GM18511 (cell line): Measurements from ENCODE around the gene ABCA10.

Experiments
- ATAC-seq: cut with Tn5 transposase; IDR thresholded peaks from one replicate; pipeline ENCODE4 v1.9.1; 2021; ENCODE audit warnings: mild to moderate bottlenecking, moderate library complexity; ENCODE audit not compliant: unreplicated experiment

ABCA10 gene

GRCh38 chr17:69111794-69112193 lies 116.8 kb downstream of the ABCA10 start:
- ATAC-seq, result no peak

- no peak for ATAC-seq
Observed at GRCh38 chr17:69105907-69106730, 122.5 kb downstream of the ABCA10 start.

DNA sequence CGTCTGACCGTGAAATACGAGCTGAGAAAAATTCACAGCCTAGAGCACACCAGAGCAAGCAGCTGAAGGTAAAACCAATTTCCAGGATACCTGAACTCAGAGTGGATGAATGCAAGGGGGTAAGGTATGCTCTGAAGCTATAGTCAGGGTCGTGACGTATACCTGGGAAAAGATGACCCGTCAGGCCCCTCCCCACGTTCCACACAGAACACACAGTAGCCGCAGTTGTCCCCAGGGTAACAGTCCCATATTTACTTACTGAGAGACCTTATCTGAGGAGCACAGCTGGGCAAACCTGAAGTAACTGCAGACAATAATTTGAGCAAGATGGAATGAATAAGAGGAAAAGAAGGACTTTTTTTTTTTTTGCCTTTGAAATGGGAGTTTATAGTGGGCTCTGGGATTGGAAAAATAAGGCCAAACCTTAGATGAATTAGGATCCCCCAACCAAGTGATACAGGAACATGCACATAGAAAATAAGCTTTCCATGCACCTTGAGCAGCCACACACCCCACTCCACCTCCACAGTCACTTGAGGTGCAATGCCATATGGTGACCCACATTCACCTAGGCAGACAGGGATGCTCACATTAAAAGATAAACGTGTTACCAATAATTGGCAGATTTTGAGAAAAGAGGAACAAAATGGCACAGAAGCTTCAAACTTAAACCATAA lies 124.9 kb downstream of the ABCA10 start:
- ATAC-seq, result no peak

DNA sequence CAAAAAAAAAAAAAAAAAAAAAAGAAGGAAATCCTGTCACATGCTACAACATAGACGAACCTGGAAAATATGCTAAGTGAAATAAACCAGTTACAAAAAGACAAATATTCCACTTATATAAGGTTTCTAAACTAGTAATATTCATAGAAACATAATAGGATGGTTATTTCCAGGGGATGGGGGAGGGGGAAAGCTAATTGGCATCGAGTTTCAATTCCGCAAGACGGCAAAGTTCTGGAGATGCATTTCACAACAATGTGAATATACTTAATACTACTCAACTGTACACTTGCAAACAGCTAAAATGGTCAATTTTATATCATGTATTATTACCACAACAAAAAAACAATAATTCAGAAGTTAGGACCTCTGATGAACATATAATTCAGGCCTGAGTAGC lies 130.0 kb downstream of the ABCA10 start:
- ATAC-seq, result no peak
